ENCODE measurements around the gene ZER1. TPM values are rescaled to one million over a fixed set of nuclear protein-coding genes. Genes with fewer than 3 reads are reported as not detected.
A peak's percentile ranks its signal among the peaks of the same experiment; 100 is the strongest.

The ZER1 gene
- total RNA-seq, 1 experiment from 2014 or later: 28.6 TPM

GRCh38 chr9:128774804-128775203, 3.1 kb upstream of the ZER1 start:
- POLR2A ChIA-PET: no interaction called here

GRCh38 chr9:128773049-128773448, 1.3 kb upstream of the ZER1 start:
- H3K36me3 ChIP-seq (ENCODE audit: control insufficient read depth, insufficient read depth, low read length): no peaks in the 10 kb centered on the region; the same call in 1 of the 2 replicates
- TF ChIP-seq CTCF (IDR thresholded peaks at IDR 0.05; ENCODE audit: insufficient read depth in 1 of 2, low read depth in 1 of 2, low read length in 1 of 2, severe bottlenecking in 1 of 2, unreplicated experiment in 1 of 2): no peak
- Mint-ChIP-seq H3K4me1 (ENCODE audit: low read depth, unreplicated experiment) (peaks cover 10% of the 10 kb centered on the region), H3K9me3 (ENCODE audit: unreplicated experiment) (peaks cover 12% of the 10 kb centered on the region), H3K27ac (ENCODE audit: unreplicated experiment) (peak overlapping the region; percentile 90), H3K4me3 (ENCODE audit: unreplicated experiment) (peak overlapping the region; percentile 97), H3K27me3 (ENCODE audit: insufficient read depth, unreplicated experiment) (no peaks in the 10 kb centered on the region), H3K36me3 (ENCODE audit: insufficient read depth, unreplicated experiment) (peaks cover 18% of the 10 kb centered on the region)
- intact Hi-C loops (cut with micrococcal nuclease; ENCODE audit: unreplicated experiment): no loop called here
- H3K9me3 ChIP-seq: peaks cover 12% of the 10 kb centered on the region; the same call in 1 of the 2 replicates
- BruUV-seq (replicated peaks): no TSS peak
- POLR2A ChIA-PET: no interaction called here
- DNase-seq: no peak
- CTCF ChIA-PET: interaction anchor here (0.6 to 1.2 kb wide), 4 partner anchors 45 to 106 kb away, joined by 3 to 4 read pairs (median 4); partner anchors contain the start of genes ENDOG and SPOUT1
- H3K4me1 ChIP-seq: peaks cover 5% of the 10 kb centered on the region; the same call in 1 of the 2 replicates
- H3K27me3 ChIP-seq (replicated peaks; ENCODE audit: control insufficient read depth, insufficient read depth, low read length): no peaks in the 10 kb centered on the region
- H3K4me3 ChIP-seq (ENCODE audit: low read depth, low read length): no peak overlapping the region

More at GRCh38 chr9:128774804-128775203, 3.1 kb upstream of the ZER1 start:
- no peak overlapping the region for H3K4me3 Mint-ChIP-seq (ENCODE audit: unreplicated experiment)
- TF ChIP-seq CTCF (IDR thresholded peaks at IDR 0.05; ENCODE audit: insufficient read depth in 1 of 2, low read depth in 1 of 2, low read length in 1 of 2, severe bottlenecking in 1 of 2, unreplicated experiment in 1 of 2): no peak
- Histone ChIP-seq H3K4me1 (peaks cover 5% of the 10 kb centered on the region; the same call in 1 of the 2 replicates), H3K27me3 (replicated peaks; ENCODE audit: control insufficient read depth, insufficient read depth, low read length) (no peaks in the 10 kb centered on the region), H3K36me3 (ENCODE audit: control insufficient read depth, insufficient read depth, low read length) (no peaks in the 10 kb centered on the region; the same call in 1 of the 2 replicates), H3K9me3 (peaks cover 12% of the 10 kb centered on the region), H3K4me3 (ENCODE audit: low read depth, low read length) (no peak overlapping the region)
- no peaks in the 10 kb centered on the region for H3K27me3 Mint-ChIP-seq (ENCODE audit: insufficient read depth, unreplicated experiment)
- BruUV-seq (replicated peaks): no TSS peak
- peaks cover 12% of the 10 kb centered on the region for H3K9me3 Mint-ChIP-seq (ENCODE audit: unreplicated experiment)
- H3K27ac Mint-ChIP-seq (ENCODE audit: unreplicated experiment): no peak overlapping the region
- H3K4me1 Mint-ChIP-seq (ENCODE audit: low read depth, unreplicated experiment): peaks cover 10% of the 10 kb centered on the region
- intact Hi-C loops (cut with micrococcal nuclease; ENCODE audit: unreplicated experiment): no loop called here
- DNase-seq: no peak
- CTCF ChIA-PET: no interaction called here
- peaks cover 22% of the 10 kb centered on the region for H3K36me3 Mint-ChIP-seq (ENCODE audit: insufficient read depth, unreplicated experiment)

DNA sequence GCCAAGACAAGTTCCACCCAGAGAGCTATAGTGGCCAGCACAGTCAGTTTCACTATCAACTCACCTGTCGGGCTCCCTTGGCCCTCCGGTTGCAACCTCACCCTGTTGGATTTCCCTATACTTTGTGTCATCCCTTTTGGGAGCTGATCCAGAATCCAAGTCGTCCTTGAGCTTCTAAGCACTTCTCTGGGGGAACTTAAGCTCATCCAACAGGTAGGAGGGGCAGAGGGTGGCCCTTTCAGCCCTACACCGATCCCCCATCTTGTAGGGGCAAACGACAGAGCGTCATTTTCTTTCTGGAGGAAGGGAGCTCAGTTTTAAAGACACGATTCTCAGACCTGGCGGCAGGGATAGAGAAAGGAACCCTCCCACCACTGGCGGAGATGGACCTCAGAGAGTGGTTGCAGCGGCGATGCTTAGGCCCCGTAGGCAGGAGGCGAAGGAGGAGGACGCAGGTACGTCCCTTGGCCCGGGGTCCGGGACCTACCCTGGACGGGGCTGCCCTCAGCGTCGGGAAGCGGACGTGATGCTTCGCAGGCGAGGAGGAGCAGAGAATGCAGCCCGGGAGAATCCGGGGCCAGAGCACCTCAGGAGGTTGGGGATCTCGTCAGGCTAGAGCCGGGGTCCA, 519 bp downstream of the ZER1 start:
- peak overlapping the region; percentile 97 for H3K4me3 Mint-ChIP-seq (ENCODE audit: unreplicated experiment)
- peaks cover 10% of the 10 kb centered on the region for H3K4me1 Mint-ChIP-seq (ENCODE audit: low read depth, unreplicated experiment)
- Histone ChIP-seq H3K36me3 (ENCODE audit: control insufficient read depth, insufficient read depth, low read length) (no peaks in the 10 kb centered on the region; the same call in 1 of the 2 replicates), H3K4me3 (ENCODE audit: low read depth, low read length) (peak overlapping the region; percentile 84), H3K4me1 (peaks cover 5% of the 10 kb centered on the region; the same call in 1 of the 2 replicates), H3K9me3 (peaks cover 5% of the 10 kb centered on the region; the same call in 1 of the 2 replicates), H3K27me3 (replicated peaks; ENCODE audit: control insufficient read depth, insufficient read depth, low read length) (no peaks in the 10 kb centered on the region)
- intact Hi-C loops (cut with micrococcal nuclease; ENCODE audit: unreplicated experiment): loop anchor here (1.0 to 2.0 kb wide), 3 partner anchors 15 to 48 kb away; partner anchors contain the start of genes ENDOG and ZDHHC12
- peaks cover 12% of the 10 kb centered on the region for H3K9me3 Mint-ChIP-seq (ENCODE audit: unreplicated experiment)
- TF ChIP-seq CTCF (IDR thresholded peaks at IDR 0.05; ENCODE audit: insufficient read depth in 1 of 2, low read depth in 1 of 2, low read length in 1 of 2, severe bottlenecking in 1 of 2, unreplicated experiment in 1 of 2): no peak
- peaks cover 18% of the 10 kb centered on the region for H3K36me3 Mint-ChIP-seq (ENCODE audit: insufficient read depth, unreplicated experiment)
- BruUV-seq (replicated peaks): no TSS peak
- H3K27ac Mint-ChIP-seq (ENCODE audit: unreplicated experiment): peak overlapping the region; percentile 90
- H3K27me3 Mint-ChIP-seq (ENCODE audit: insufficient read depth, unreplicated experiment): no peaks in the 10 kb centered on the region
- CTCF ChIA-PET: interaction anchor here (0.6 to 1.2 kb wide), 3 partner anchors 28 to 47 kb away, joined by 4 read pairs; partner anchors contain the start of gene ENDOG
- POLR2A ChIA-PET: interaction anchor here (0.6 to 1.1 kb wide), 2 partner anchors 47 to 164 kb away, joined by 5 to 7 read pairs; partner anchors contain the start of gene ZDHHC12
- peak; percentile 42 to 45 for DNase-seq
